ENCODE measurements around the gene FKBP10.
"Not testable (repeated sequence)": the region's sequence is repeated elsewhere in the genome, so short reads cannot be mapped to it uniquely, and the experiment has no call there.

The FKBP10 gene

DNA sequence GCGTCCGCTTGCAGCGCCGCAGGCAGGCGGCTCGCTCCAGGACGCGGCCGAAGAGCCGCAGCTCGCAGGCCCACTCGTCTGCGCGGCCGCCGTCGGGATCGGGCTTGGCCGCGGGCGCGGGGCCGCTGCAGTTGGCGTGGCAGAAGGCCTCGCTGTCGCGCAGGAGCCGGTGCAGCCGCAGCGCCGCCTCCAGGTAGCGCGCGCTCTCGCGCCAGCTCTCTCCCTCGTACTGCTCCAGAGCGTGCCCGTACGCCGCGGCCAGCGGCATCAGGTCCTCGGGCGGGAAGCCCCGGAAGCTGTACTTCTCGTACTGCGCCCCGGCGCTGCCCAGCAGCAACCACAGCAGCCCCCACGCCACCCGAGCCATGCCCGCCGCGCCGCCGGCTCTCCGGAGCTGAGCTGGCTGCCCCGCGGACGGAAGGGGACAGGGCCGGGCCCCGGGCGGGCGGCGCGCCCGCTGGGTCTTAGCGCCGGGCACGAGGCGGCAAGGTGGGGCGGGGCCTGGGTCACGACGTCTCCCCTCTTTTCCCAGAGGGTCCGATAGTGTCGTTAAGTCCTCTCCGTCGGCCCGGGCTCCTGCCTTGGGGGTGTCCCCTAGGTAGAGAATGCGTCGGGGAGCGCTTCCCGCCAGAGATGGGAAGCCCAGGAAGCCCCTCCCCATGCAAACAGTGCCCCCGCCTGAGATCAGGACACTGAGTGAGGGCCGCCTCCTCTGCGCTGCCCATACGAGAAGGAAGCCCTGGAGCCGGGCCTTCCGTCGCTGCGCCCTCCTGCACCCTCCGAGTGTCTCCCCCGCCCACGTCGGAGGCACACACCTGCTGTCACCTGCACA, 1.0 kb upstream of the FKBP10 start, which contains the start of gene P3H4:
TSS of gene P3H4 (minus strand) at position 401 of the 832 bp plus-strand sequence. CDS start at position 367, 34 bp downstream.
- DNase-seq = peak; percentile 76

DNA sequence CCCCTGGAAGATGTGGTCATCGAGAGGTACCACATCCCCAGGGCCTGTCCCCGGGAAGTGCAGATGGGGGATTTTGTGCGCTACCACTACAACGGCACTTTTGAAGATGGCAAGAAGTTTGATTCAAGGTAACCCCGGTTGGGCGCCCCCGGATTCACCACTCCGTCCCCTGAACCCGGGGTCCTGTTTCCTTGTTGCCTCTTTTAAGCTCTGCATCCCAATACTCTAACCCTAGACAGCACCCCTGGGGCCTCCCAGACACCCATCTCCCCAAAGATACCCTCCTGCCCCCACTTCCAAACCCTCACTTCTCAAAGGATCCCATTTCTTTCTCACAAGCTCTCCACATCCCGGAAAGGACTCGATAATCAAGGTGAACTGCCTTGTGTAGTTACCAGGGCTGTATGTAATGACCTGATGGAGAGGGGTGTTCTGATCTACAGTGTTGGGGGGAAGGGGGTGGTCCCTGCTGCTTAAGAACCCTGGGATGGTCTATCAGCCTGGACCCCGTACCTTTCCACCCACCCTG, 412 bp downstream of the FKBP10 start:
- no peak for DNase-seq

DNA sequence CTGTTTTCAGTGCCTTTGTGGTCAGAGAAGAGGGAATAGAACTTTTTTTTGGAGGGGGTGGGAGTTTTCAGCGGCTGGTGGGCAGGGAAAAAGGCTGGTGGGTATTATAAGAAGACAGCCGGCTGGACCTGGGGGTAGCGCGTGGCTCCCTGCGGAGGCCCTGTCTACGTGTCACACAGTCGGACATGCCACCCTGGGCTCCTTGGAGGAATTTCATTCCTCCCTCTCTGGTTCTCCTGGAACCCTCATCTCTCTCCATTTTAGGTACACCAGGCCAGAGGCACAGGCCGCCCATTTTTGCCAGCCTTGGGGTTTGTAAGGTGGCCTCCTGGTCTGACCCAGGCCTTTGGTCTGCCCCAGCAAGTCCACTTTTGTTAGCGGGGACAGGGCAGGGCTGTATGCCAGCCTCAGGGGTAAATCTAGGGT, 908 bp downstream of the FKBP10 start:
- DNase-seq = no peak

DNA sequence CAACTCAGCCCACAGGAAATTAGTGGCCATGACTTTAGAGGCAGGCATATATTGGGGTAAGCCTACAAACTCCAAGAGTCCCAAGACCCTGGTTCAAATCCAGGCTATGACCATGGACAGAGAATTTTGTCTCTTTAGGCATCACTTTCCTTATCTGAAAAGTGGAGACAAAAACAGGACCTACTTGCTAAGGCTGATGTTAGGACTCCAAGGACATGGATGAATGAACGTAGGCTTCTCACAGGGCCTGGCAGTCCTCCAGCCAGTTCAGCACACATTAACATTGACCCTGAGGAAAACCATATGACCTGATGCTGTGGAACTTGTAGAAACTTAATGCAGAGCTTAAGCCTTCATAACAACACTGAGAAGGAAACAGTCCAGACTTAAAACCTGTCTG, 1.4 kb downstream of the FKBP10 start:
- DNase-seq = peak; percentile 31

DNA sequence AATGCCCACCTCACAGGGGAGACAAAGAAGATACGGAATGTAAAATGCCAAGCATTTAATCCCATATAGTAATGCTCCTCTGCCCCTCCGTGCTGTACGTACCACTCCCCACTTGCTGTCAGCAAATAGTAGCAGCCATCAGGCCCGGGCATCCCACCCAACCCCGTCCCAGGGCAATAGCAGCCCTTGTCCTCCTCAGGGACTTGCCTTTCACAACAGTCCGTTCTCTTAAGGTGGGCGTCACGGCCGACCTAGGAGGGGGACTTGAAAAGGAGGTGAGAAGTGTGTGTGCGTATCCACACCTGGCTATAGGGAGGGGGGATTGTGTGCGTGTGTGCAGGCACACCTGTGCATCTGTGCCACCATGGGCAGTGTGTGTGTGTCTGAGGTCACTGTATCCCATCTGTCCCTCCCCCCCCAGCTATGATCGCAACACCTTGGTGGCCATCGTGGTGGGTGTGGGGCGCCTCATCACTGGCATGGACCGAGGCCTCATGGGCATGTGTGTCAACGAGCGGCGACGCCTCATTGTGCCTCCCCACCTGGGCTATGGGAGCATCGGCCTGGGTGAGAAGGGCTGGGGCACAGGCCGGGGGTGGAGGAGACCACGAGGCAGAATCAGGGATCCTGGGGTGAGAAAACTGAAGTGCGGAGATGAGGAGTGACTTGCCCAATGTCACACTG, 4.0 kb downstream of the FKBP10 start:
- DNase-seq = no peak

DNA sequence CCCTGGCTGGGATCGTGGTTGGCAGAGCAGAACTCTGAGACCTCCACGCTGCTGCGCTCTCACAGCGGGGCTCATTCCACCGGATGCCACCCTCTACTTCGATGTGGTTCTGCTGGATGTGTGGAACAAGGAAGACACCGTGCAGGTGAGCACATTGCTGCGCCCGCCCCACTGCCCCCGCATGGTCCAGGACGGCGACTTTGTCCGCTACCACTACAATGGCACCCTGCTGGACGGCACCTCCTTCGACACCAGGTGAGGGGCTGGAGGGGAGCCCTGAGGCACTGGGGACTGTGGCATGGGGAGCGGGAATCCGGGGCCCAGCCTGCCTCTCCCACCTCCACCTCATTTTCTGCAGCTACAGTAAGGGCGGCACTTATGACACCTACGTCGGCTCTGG, 5.2 kb downstream of the FKBP10 start:
- no peak for DNase-seq

DNA sequence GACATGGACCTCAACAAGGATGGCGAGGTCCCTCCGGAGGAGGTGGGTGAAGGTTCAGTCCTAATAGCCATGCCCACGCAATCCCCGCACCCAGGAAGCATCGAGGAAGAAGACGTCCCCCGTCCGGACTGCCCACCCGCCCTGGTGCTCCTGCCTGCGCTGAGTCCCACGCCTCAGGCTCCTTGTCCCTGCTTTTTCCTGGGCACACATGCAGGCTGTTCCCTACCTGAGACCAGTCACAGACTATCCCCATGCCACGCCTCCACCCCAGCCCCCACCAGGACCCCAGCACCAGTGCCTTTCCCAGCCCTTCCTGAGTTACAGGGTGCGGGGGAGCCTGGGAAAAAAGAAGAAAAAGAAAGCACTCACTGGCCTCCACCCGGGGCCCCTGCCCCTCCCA, 9.0 kb downstream of the FKBP10 start:
- no peak for DNase-seq

DNA sequence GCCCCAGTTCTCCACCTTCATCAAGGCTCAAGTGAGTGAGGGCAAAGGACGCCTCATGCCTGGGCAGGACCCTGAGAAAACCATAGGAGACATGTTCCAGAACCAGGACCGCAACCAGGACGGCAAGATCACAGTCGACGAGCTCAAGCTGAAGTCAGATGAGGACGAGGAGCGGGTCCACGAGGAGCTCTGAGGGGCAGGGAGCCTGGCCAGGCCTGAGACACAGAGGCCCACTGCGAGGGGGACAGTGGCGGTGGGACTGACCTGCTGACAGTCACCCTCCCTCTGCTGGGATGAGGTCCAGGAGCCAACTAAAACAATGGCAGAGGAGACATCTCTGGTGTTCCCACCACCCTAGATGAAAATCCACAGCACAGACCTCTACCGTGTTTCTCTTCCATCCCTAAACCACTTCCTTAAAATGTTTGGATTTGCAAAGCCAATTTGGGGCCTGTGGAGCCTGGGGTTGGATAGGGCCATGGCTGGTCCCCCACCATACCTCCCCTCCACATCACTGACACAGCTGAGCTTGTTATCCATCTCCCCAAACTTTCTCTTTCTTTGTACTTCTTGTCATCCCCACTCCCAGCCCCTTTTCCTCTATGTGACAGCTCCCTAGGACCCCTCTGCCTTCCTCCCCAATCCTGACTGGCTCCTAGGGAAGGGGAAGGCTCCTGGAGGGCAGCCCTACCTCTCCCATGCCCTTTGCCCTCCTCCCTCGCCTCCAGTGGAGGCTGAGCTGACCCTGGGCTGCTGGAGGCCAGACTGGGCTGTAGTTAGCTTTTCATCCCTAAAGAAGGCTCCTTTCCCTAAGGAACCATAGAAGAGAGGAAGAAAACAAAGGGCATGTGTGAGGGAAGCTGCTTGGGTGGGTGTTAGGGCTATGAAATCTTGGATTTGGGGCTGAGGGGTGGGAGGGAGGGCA, 9.7 kb downstream of the FKBP10 start:
- no peak for DNase-seq

DNA sequence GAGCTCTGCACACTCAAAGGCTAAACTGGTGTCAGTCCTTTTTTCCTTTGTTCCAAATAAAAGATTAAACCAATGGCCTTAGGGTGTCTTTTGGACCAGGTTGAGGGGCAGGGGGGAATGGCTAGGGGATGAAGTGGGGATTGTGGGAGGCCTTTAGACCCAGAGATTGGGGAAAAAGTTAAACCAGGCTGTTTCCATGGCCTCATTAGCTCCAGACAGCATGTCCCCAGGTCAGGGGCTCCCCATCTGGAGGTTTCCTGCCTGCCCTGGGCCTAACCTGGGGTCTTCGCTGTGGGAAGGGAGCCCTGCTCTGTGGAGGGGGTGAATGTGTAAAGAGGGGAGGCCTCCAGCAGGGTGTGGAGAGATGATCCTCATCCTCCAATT, 10.3 kb downstream of the FKBP10 start:
- no peak for DNase-seq

DNA sequence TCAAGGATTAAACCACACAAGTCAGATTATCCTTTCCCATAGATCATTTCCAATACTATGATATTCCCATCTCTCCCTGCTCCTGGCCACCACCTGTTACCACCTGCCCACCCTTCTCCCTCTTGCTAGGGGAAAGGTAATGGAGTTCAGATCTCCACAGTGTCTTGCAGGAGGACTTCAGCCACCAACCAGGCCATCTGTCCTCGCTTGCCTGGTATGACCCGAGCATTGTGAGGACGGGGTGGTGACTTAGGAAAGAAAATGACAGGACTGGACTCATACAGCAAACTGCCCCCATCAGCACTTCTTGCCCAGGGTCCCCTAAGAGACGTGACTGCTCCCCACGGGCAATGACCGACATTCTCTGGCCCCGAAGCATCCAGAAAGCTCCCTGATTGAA, 10.8 kb downstream of the FKBP10 start:
- no peak for DNase-seq

DNA sequence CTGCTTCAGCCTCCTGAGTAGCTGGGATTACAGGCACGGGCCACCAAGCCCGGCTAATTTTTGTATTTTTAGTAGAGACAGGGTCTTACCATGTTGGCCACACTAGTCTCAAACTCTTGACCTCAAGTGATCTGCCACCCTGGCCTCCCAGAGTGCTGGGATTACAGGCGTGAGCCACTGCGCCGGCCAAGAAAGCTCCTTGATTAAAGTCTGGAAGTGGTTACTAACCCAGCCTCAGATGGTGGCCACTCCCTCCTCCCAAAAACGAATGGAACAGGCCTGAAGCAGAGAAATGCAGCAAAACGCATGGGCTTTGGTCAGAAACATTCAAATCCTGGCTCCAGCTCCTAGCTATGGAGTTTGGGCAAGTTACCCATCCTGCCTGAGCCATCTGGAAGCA, 11.3 kb downstream of the FKBP10 start:
- DNase-seq = no peak

DNA sequence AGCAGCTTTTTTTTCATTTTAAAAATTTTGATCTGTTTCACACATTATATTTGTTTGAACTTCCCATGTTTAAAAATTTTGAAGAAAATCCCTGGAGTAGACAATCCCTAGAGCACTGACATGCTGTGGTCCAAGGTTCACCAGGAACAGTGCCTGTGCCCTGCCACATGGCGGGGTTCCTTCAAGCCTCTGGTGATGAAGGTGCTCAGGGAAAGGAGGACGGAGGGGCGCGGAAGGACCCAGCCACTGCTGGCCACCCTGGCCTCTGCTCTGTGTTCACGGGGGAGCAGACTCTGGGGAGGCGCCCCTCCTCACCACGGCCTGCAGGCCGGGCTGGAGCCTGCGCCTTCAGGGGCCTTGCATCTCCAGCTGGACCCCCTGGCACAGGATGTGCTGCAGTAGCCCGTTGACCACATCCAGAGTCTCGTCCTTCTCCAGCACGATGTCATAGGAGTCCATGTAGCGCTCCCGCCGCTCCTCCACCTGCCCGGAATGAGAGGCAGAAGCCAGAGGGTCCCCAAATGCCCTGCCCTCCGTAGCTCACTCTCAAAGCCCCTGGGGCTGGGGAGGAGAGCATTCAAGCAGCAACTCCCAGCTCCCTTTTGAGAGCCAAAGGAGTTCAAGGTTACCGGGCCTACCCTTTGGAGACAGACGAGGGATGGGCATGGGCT, 12.5 kb downstream of the FKBP10 start:
- DNase-seq = no peak

DNA sequence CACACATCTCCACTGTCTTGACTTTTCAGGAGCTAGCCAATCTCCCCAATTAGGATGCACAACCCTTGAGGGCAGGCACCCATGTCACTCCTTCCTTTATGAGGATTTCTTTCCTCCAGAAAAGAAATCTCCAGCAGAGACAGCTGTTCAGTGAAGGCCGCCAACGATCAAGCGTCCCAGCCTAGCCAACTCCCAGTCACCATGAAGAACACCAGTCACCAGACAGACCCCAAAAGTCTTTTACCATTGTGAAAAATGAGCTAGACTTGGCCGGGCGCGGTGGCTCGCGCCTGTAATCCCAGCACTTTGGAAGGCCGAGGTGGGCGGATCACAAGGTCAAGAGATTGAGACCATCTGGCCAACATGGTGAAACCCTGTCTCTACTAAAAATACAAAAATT, 17.2 kb downstream of the FKBP10 start:
- not testable (repeated sequence) for DNase-seq

DNA sequence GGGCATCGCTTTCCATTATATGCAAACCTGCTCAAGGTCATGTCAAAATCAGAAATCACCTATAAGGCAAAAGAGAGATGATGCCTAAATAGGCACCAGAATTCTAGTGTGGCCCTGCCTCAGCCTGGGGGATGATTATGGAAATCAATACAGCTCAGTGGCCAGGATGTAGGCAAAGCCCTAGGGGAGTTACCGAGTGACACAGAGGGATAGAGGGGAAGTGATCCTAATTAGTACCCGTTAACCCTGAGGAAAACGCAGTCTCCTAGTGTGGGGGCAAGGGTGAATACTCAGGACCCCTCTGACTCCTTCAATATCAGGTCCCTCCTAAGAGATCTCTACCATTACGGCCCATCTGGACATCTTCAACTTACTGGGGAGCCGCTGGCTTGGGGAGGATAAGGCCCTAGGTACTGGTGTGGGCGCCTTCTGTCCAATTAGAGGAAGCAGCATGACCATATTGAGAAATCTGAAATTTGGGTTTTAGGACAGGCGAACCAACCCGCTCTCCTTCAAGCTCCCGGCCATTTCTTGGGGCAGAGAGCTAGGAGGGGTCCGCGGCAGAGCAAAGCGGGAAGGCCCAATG, 22.5 kb downstream of the FKBP10 start:
- peak; percentile 11 for DNase-seq

DNA sequence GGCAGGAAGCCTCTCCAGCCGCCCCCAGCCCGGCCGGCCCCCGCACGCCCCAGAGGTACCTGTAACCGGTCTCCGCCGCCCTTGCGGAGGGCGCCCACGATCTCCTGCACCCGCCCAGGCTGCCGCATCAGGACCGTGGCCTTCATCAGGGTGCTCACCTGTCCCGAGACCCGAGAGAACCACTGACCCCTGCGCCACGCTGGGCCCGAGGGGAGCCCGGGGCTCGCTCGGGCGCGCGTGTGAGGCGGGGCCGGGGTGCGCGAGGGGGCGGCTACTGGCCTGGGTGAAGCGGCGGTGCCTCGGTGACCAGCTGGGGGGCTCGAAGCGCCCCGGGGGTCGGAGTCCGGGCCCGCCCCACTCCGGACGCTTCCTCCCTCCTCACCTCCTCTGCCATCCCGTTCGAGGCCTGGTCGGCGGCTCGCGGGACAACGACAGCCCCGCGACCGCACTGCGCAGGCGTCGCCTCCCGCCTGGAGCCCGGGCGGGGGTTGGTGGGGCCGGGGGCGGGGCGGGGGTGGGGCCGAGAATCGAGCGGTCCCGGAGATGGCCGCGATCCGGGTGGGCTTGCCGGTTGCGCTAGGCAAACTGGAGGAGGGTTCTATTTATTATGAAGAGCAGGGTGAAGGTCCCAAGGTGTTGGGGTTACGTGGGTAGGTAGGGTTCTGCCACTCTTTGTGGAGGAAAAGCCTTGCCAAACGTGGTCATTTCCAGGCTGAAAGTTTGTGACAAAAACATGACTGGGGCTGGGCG, 23.2 kb downstream of the FKBP10 start, which contains the start of gene NT5C3B:
TSS of gene NT5C3B (minus strand) at position 433 of the 750 bp plus-strand sequence. CDS start at position 394, 39 bp downstream.
- DNase-seq = peak; percentile 49

DNA sequence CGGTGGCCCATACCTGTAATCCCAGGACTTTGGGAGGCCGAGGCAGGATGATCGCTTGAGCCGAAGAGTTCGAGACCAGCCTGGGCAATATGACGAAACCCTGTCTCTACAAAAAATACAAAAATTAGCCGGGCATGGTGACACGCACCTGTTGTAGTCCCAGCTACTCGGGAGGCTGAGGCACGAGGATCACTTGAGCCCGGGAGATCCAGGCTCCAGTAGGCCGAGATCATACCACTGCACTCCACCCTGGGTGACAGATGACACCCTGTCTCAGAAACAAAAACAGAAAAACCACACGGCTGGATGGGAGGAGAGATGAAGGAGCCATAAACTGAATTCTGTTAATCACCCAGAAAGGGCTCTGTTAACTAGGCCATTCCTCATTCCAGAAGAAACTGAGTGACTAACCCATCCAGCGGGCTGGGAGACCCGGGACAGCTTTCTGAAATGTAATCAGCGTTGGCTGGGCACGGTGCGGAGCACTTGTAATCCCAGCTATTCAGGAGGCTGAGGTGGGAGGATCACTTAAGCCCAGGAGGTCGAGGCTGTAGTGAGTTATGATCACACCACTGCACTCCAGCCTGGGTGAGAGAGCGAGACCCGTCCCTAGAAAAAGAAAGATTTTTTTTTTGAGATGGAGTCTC, 23.9 kb downstream of the FKBP10 start:
- DNase-seq = no peak

DNA sequence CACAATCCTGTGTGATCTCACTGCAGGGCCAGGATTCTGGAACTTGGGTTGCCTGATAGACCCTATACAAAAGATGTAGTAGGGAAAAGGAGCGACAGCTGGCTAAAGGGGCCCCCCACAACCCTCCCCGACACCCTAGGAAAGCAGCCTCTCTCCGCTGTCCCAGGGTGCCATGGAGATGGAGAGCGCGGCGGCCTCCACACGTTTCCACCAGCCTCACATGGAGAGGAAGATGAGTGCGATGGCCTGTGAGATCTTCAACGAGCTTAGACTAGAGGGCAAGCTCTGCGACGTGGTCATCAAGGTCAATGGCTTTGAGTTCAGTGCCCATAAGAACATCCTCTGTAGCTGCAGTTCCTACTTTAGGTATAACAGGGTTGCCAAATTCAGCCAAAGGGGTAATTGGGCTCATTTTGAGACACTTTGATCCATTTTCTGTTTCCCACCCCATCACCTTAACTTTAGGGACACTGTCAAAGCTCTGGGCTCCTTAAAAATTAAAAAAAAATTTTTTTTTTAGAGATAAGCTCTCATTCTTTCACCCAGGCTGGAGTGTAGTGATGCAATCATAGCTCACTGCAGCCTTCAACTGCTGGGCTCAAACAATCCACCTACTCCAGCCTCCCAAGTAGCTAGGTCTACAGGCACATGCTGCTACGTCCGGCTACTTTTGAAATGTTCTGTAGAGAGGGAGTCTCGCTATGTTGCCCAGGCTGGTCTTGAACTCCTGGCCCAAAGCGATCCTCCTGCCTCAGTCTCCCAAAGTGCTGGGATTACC, 25.1 kb downstream of the FKBP10 start, which contains the start of gene KLHL10:
TSS of gene KLHL10 (plus strand) at position 65 of the 778 bp plus-strand sequence. CDS start at position 173, 108 bp downstream.
- no peak for DNase-seq

DNA sequence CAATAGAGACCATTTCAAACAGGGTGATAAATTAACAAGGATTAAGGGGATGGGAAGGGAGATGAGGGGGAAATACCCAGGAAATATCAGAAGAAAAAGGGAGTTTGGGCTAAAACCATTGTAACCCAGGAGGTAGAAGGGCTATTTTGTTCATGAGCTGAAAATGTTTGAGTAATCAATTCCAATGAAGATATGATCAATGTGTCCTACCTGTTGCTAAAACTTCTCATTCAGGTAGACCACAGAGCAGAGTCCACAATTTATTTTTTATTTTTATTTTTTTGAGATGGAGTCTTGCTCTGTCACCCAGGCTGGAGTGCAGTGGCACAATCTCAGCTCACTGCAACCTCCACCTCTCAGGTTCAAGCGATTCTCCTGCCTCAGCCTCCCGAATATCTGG, 26.6 kb downstream of the FKBP10 start:
- not testable (repeated sequence) for DNase-seq

DNA sequence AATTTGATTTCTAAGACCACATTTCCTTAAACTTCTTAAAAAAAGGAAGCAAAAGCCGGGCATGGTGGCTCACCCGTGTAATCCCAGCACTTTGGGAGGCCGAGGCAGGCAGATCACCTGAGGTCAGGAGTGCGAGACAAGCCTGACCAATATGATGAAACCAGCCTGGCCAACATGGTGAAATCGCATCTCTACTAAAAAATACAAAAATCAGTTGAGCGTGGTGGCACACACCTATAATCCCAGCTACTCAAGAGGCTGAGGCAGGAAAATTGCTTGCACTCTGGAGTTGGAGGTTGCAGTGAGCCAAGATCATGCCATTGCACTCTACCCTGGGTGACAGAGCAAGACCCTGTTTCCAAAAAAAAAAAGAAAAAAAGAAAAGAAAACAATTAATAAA, 28.0 kb downstream of the FKBP10 start:
- not testable (repeated sequence) for DNase-seq

All from HCEC 1CT (cell line).